GM18517 (cell line): ENCODE measurements around the gene OST4.

Experiments
- ATAC-seq: cut with Tn5 transposase; IDR thresholded peaks from one replicate; pipeline ENCODE4 v1.9.1; 2021; ENCODE audit warnings: mild to moderate bottlenecking, moderate library complexity; ENCODE audit not compliant: unreplicated experiment

The OST4 gene

GRCh38 chr2:27054721-27055120, 16.7 kb downstream of the OST4 start:
- ATAC-seq, result no peak

GRCh38 chr2:27053776-27054175, 17.7 kb downstream of the OST4 start:
- ATAC-seq, result no peak

GRCh38 chr2:27053321-27053720, 18.1 kb downstream of the OST4 start:
- ATAC-seq, result no peak

GRCh38 chr2:27051902-27052645, 19.4 kb downstream of the OST4 start:
- no peak for ATAC-seq

GRCh38 chr2:27050996-27051901, 20.2 kb downstream of the OST4 start, which contains the start of gene AGBL5:
AGBL5 (plus strand) TSS chr2:27051668; CDS start chr2:27052959, 1,291 bp downstream.
- ATAC-seq, result peak; percentile 74

- ATAC-seq, result peak; percentile 47
Observed at GRCh38 chr2:27050281-27050995, 21.0 kb downstream of the OST4 start.

- ATAC-seq, result no peak
Observed at GRCh38 chr2:27049422-27050280, 21.8 kb downstream of the OST4 start.

- no peak for ATAC-seq
Observed at GRCh38 chr2:27042985-27043634, 28.3 kb downstream of the OST4 start.

- ATAC-seq, result no peak
Observed at GRCh38 chr2:27042159-27042661, 29.2 kb downstream of the OST4 start.

- ATAC-seq, result no peak
Observed at GRCh38 chr2:27041752-27042151, 29.7 kb downstream of the OST4 start.

- ATAC-seq, result no peak
Observed at GRCh38 chr2:27040282-27040681, 31.2 kb downstream of the OST4 start.

- no peak for ATAC-seq
Observed at GRCh38 chr2:27039871-27040270, 31.6 kb downstream of the OST4 start.

- ATAC-seq, result no peak
Observed at GRCh38 chr2:27039426-27039825, 32.0 kb downstream of the OST4 start.

GRCh38 chr2:27038631-27039339, 32.7 kb downstream of the OST4 start:
- no peak for ATAC-seq

- no peak for ATAC-seq
Observed at GRCh38 chr2:27038012-27038411, 33.4 kb downstream of the OST4 start.

GRCh38 chr2:27033253-27033852, 38.1 kb downstream of the OST4 start:
- ATAC-seq, result peak; percentile 12

- ATAC-seq, result peak; percentile 86
Observed at GRCh38 chr2:27032495-27033252, 38.8 kb downstream of the OST4 start, which contains the start of gene TMEM214. TMEM214 (plus strand) TSS chr2:27032965; CDS start chr2:27033016, 51 bp downstream.

GRCh38 chr2:27029051-27029450, 42.4 kb downstream of the OST4 start:
- no peak for ATAC-seq
